Lung (tissue), 12 donors: ENCODE results near the gene TMEM63C. TPM values are rescaled to one million over a fixed set of nuclear protein-coding genes. Genes with fewer than 3 reads are reported as not detected.

Source experiments
- ATAC-seq: fragments of 200-7000 bp; cut with Tn5 transposase; one replicate; pipeline ENCODE4 v1.9.1; 2020; ENCODE audit warnings: moderate number of reproducible peaks; ENCODE audit not compliant: insufficient read depth, low FRiP score
- DNase-seq, 3 donors: peaks; one replicate each; pipeline ENCODE4 v3.0.0-alpha.2; 2013 to 2017
- H3K27ac ChIP-seq, 2 donors: one replicate each; pipeline ENCODE4 v1.5.1; 2013; ENCODE audit warnings: mild to moderate bottlenecking in 2 of 2, moderate library complexity in 2 of 2, control low read depth in 1 of 2, inconsistent platforms in 1 of 2, low read depth in 1 of 2, low read length in 1 of 2
- H3K27me3 ChIP-seq, 3 donors: one replicate each; pipeline ENCODE4 v1.5.1; 2013; ENCODE audit warnings: low read length in 2 of 3; ENCODE audit not compliant: control insufficient read depth in 3 of 3, insufficient read depth in 3 of 3
- H3K36me3 ChIP-seq, 4 donors: one replicate each; pipeline ENCODE4 v1.5.1; 2013; ENCODE audit warnings: low read length in 4 of 4, mild to moderate bottlenecking in 1 of 4, moderate library complexity in 1 of 4; ENCODE audit not compliant: control insufficient read depth in 4 of 4, insufficient read depth in 4 of 4
- H3K4me1 ChIP-seq, 5 donors: one replicate each; pipeline ENCODE4 v1.5.1; 2013; ENCODE audit warnings: low read length in 5 of 5, mild to moderate bottlenecking in 2 of 5, moderate library complexity in 1 of 5; ENCODE audit not compliant: control insufficient read depth in 5 of 5, insufficient read depth in 5 of 5
- H3K4me3 ChIP-seq: one replicate; pipeline ENCODE4 v1.5.1; 2013; ENCODE audit warnings: mild to moderate bottlenecking, control low read depth, moderate library complexity
- H3K9ac ChIP-seq, 2 donors: one replicate each; pipeline ENCODE4 v1.5.1; 2013; ENCODE audit warnings: low read length in 2 of 2, control low read depth in 1 of 2; ENCODE audit not compliant: insufficient read depth in 1 of 2
- H3K9me3 ChIP-seq, 4 donors: one replicate each; pipeline ENCODE4 v1.5.1; 2013; ENCODE audit warnings: low read length in 3 of 4, mild to moderate bottlenecking in 1 of 4, moderate library complexity in 1 of 4; ENCODE audit not compliant: control insufficient read depth in 4 of 4, insufficient read depth in 3 of 4
- WGBS, 2 donors: extraction: QIAGEN DNeasy Blood & Tissue Kit; methylation state at CpG; one replicate each; pipeline ENCODE4 v1.1.7; 2013; 5-methylcytosine and 5-hydroxymethylcytosine counted together
- polyA plus RNA-seq, 2 donors: library from polyadenylated mRNA; stranded (reverse); fragments of 200-250 nt; gene quantifications; one replicate each; pipeline ENCODE4 v1.2.1, GENCODE V29; 2013
- total RNA-seq, 2 donors: library from RNA; depleted of rRNA in 1 of 2; stranded (reverse); fragments of >200 nt in 1 of 2; gene quantifications; one replicate each; pipeline ENCODE4 v1.2.1, GENCODE V29; 2014 to 2021
- TF ChIP-seq, protein P1 (sequence below): IDR thresholded peaks from 2 replicates; pipeline ENCODE4 v1.5.1; 2012; ENCODE audit warnings: mild to moderate bottlenecking; ENCODE audit errors: control extremely low read depth, extremely low read depth
- donor health status: control.
- donor health status: control.
- donor health status: Bipolar disorder and iron deficiency.
- donor health status: healthy.
- donor health status: DM: yes; HTN: yes; CAD: no.

TMEM63C gene
- total and polyA plus RNA-seq, 4 donors = 0.20 to 1.2 (median 0.45) TPM

DNA sequence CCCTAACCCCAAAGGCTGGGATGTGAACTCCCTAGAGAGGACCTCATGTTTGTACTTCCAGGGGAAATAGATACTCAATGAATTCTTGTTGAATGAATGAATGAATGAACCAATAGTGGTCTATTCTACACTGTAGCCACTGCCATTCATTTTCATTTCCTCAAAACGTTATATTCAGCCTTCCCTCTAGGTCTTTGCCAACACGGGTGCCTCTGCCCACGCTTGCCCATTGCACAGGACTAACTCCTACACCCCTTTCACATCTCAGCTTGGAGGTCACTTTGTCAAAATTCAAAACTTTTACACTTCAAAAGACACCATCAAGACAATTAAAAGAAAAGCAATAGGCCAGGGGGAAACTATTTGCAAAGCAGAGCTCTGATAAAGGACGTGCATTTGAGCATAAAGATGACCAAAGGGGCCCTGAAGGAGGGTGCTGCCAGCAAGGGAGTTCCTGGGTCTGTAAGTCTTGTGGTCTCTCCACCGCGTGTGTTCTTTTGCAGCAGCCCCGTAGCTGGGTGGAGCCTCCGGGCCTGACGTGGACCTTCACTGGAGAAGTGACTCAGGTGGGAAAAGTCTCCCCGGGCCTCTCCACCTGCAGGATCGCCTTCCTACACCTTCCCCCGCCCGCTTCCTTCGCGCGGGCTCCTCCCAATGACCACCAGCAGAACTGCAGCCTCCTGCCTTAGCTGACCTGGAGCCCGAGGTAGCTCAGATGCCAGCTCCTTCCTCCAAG is 31.5 kb downstream of the TMEM63C start:
- ATAC-seq = no peak
- Histone ChIP-seq H3K4me3 (no peak overlapping the region), H3K4me1 (no peaks in the 10 kb centered on the region), H3K27ac (no peak overlapping the region), H3K36me3 (no peaks in the 10 kb centered on the region), H3K9me3 (no peaks in the 10 kb centered on the region), H3K27me3 (peaks cover 0 to 7% (median 0%) of the 10 kb centered on the region in 3 donors), H3K9ac (no peak overlapping the region)
- TF ChIP-seq, protein P1, sequence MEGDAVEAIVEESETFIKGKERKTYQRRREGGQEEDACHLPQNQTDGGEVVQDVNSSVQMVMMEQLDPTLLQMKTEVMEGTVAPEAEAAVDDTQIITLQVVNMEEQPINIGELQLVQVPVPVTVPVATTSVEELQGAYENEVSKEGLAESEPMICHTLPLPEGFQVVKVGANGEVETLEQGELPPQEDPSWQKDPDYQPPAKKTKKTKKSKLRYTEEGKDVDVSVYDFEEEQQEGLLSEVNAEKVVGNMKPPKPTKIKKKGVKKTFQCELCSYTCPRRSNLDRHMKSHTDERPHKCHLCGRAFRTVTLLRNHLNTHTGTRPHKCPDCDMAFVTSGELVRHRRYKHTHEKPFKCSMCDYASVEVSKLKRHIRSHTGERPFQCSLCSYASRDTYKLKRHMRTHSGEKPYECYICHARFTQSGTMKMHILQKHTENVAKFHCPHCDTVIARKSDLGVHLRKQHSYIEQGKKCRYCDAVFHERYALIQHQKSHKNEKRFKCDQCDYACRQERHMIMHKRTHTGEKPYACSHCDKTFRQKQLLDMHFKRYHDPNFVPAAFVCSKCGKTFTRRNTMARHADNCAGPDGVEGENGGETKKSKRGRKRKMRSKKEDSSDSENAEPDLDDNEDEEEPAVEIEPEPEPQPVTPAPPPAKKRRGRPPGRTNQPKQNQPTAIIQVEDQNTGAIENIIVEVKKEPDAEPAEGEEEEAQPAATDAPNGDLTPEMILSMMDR = no peak
- 9 to 11% methylated on average over 17 of the region's 17 CpGs for WGBS, 2 donors
- DNase-seq = peak; percentile 4 to 34 (median 27)

DNA sequence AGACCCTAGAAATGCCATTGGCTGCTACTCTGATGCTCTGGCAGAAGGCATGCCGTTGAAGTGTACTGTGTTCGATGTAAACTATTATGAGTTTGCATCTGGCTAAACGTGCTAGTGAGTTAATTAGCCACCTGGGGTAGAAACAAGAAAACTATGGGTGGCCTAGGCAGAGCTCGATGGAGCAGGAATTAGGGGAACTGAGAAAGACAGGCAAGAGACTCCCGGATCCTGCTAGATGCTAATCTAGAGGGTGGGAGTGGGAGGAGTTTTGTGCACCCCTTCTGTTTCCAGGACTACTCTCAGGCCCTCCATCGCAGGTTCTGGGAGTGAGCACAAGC is 32.0 kb downstream of the TMEM63C start:
- Histone ChIP-seq H3K9ac (no peak overlapping the region), H3K4me1 (no peaks in the 10 kb centered on the region), H3K27ac (no peak overlapping the region), H3K9me3 (no peaks in the 10 kb centered on the region), H3K36me3 (no peaks in the 10 kb centered on the region), H3K27me3 (peaks cover 0 to 7% (median 0%) of the 10 kb centered on the region in 3 donors), H3K4me3 (no peak overlapping the region)
- 28 to 35% methylated on average over 6 of the region's 6 CpGs for WGBS, 2 donors
- DNase-seq = no peak
- TF ChIP-seq, protein P1 = no peak
- ATAC-seq = no peak

DNA sequence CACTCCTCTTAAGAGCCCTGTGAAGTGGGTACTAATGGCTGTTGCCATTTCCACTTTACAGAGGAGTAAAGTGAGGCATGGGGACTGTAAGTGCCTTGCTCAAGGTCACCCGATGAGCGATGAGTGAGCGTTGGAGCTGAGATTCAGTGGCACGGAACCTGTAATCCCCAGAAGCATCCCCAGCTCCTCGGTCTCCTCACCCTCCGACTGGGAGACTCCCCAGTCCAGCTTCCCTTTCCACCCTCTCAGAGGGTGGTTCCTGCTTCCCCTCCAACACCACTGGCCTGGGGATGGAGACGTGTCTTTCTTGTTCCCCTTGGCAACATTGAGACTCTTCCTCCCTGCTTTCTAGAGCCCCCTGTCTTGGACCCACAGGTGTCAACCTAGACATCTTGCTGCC is 32.6 kb downstream of the TMEM63C start:
- DNase-seq (no peak), ATAC-seq (no peak)
- Histone ChIP-seq H3K27me3 (peaks cover 0 to 7% (median 0%) of the 10 kb centered on the region in 3 donors), H3K4me1 (no peaks in the 10 kb centered on the region), H3K36me3 (no peaks in the 10 kb centered on the region), H3K9ac (no peak overlapping the region), H3K27ac (no peak overlapping the region), H3K4me3 (no peak overlapping the region), H3K9me3 (no peaks in the 10 kb centered on the region)
- WGBS, 2 donors = 76 to 86% methylated on average over 7 of the region's 7 CpGs
- TF ChIP-seq, protein P1 = no peak

DNA sequence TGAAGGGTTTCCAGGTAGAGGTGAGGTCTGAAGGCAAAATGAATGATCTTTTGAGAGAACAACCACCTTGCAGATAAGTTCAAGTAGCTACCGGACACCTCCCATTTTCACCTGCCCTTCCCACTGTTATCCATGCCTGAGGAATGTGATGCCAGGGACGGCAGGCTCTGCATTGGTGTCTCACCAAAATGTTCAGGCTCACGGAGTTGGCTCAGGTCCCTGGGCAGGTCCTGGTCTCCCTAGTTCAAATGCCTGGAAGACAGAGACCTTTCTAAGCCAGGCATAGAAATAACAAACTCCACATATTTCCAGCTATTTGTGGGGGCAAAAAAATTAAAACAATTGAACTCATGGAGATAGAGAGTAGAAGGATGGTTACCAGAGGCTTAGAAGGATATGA is 36.0 kb downstream of the TMEM63C start:
- H3K9ac ChIP-seq = no peak overlapping the region
- no peaks in the 10 kb centered on the region for H3K36me3 ChIP-seq
- ATAC-seq = no peak
- no peak overlapping the region for H3K27ac ChIP-seq
- no peak overlapping the region for H3K4me3 ChIP-seq
- 62 to 76% methylated on average over 3 of the region's 3 CpGs for WGBS, 2 donors
- peaks cover 0 to 7% (median 0%) of the 10 kb centered on the region in 3 donors for H3K27me3 ChIP-seq
- DNase-seq = no peak
- H3K4me1 ChIP-seq = no peaks in the 10 kb centered on the region
- no peaks in the 10 kb centered on the region for H3K9me3 ChIP-seq
- TF ChIP-seq, protein P1 = no peak
